ENCODE measurements around the gene TMEM176B. TPM values are rescaled to one million over a fixed set of nuclear protein-coding genes. Genes with fewer than 3 reads are reported as not detected.

TMEM176B gene
- total RNA-seq, 2 donors from 2014 or later = 21.0 to 25.2 TPM

- ATAC-seq (ENCODE audit: insufficient number of reproducible peaks, low FRiP score, low read depth) (no peak), DNase-seq (ENCODE audit: low spot score) (no peak)
- Histone ChIP-seq H3K27me3 (replicated peaks; ENCODE audit: insufficient read depth) (no peaks in the 10 kb centered on the region), H3K36me3 (no peaks in the 10 kb centered on the region), H3K9me3 (no peaks in the 10 kb centered on the region), H3K27ac (no peak overlapping the region), H3K4me3 (no peak overlapping the region), H3K4me1 (ENCODE audit: control insufficient read depth in 1 of 2, low read depth in 2 of 2) (peaks cover 0 to 4% of the 10 kb centered on the region in 2 donors)
- TF ChIP-seq CTCF (IDR thresholded peaks at IDR 0.05) = no peak
These were observed 11.5 kb downstream of the TMEM176B start for GRCh38 chr7:150788474-150789269.

- ATAC-seq (ENCODE audit: insufficient number of reproducible peaks, low FRiP score, low read depth) = no peak
- no peaks in the 10 kb centered on the region for H3K36me3 ChIP-seq
- H3K4me1 ChIP-seq (ENCODE audit: control insufficient read depth in 1 of 2, low read depth in 2 of 2) = peaks cover 0 to 4% of the 10 kb centered on the region in 2 donors
- peak overlapping the region in 1 of 2 donors; percentile 23 for H3K27ac ChIP-seq
- DNase-seq (ENCODE audit: low spot score) = no peak
- H3K9me3 ChIP-seq = no peaks in the 10 kb centered on the region
- H3K27me3 ChIP-seq (replicated peaks; ENCODE audit: insufficient read depth) = no peaks in the 10 kb centered on the region
- H3K4me3 ChIP-seq = no peak overlapping the region
- no peak for TF ChIP-seq CTCF (IDR thresholded peaks at IDR 0.05)
These were observed 12.6 kb downstream of the TMEM176B start for GRCh38 chr7:150787321-150788281.

GRCh38 chr7:150784954-150785353, 15.2 kb downstream of the TMEM176B start:
- Histone ChIP-seq H3K27ac (no peak overlapping the region), H3K27me3 (replicated peaks; ENCODE audit: insufficient read depth) (no peaks in the 10 kb centered on the region), H3K4me3 (no peak overlapping the region), H3K4me1 (ENCODE audit: control insufficient read depth in 1 of 2, low read depth in 2 of 2) (peaks cover 0 to 4% of the 10 kb centered on the region in 2 donors), H3K36me3 (no peaks in the 10 kb centered on the region), H3K9me3 (no peaks in the 10 kb centered on the region)
- ATAC-seq (ENCODE audit: insufficient number of reproducible peaks, low FRiP score, low read depth) (no peak), DNase-seq (ENCODE audit: low spot score) (no peak)
- TF ChIP-seq CTCF (IDR thresholded peaks at IDR 0.05) = no peak

GRCh38 chr7:150784120-150784736, 15.9 kb downstream of the TMEM176B start:
- no peaks in the 10 kb centered on the region for H3K27me3 ChIP-seq (replicated peaks; ENCODE audit: insufficient read depth)
- DNase-seq (ENCODE audit: low spot score) (no peak), ATAC-seq (ENCODE audit: insufficient number of reproducible peaks, low FRiP score, low read depth) (no peak)
- peaks cover 0 to 4% of the 10 kb centered on the region in 2 donors for H3K4me1 ChIP-seq (ENCODE audit: control insufficient read depth in 1 of 2, low read depth in 2 of 2)
- no peaks in the 10 kb centered on the region for H3K9me3 ChIP-seq
- H3K4me3 ChIP-seq = no peak overlapping the region
- no peak for TF ChIP-seq CTCF (IDR thresholded peaks at IDR 0.05)
- no peaks in the 10 kb centered on the region for H3K36me3 ChIP-seq
- H3K27ac ChIP-seq = no peak overlapping the region
